ENCODE data around the gene ATRNL1. TPM values are rescaled to one million over a fixed set of nuclear protein-coding genes. Genes with fewer than 3 reads are reported as not detected.

Gene ATRNL1
- total and polyA plus RNA-seq, 4 donors = 0.40 to 26.9 (median 5.3) TPM

- Histone ChIP-seq H3K4me3 (ENCODE audit: low read depth in 1 of 3, low read length in 3 of 3) (no peak overlapping the region), H3K27ac (ENCODE audit: low read depth in 1 of 2, low read length in 2 of 2) (no peak overlapping the region), H3K9ac (ENCODE audit: low read depth in 1 of 2, low read length in 2 of 2) (no peak overlapping the region), H3K4me1 (ENCODE audit: control insufficient read depth in 4 of 4, insufficient read depth in 4 of 4, low read length in 3 of 4) (no peaks in the 10 kb centered on the region), H3K9me3 (ENCODE audit: control insufficient read depth in 4 of 4, low read length in 3 of 4) (no peaks in the 10 kb centered on the region), H3K27me3 (ENCODE audit: control insufficient read depth in 4 of 4, insufficient read depth in 4 of 4, low read length in 3 of 4) (no peaks in the 10 kb centered on the region), H3K36me3 (ENCODE audit: control insufficient read depth in 4 of 4, insufficient read depth in 3 of 4, low read depth in 1 of 4, low read length in 3 of 4) (no peaks in the 10 kb centered on the region)
- TF ChIP-seq CTCF (IDR thresholded peaks at IDR 0.05; ENCODE audit: low read depth, low read length, missing input control) (peak; percentile 28), FOXA2 (IDR thresholded peaks at IDR 0.05) (no peak), RAD21 (IDR thresholded peaks at IDR 0.05) (peak; percentile 66 to 70), EGR1 (IDR thresholded peaks at IDR 0.05; ENCODE audit: low read depth in 2 of 2) (no peak), YY1 (IDR thresholded peaks at IDR 0.05) (no peak)
- 19% methylated on average over 4 of the region's 4 CpGs for WGBS
- no peak for DNase-seq (ENCODE audit: low spot score)
Observed at GRCh38 chr10:115432188-115432819, 339.1 kb downstream of the ATRNL1 start.

- Histone ChIP-seq H3K9ac (ENCODE audit: low read depth in 1 of 2, low read length in 2 of 2) (no peak overlapping the region), H3K9me3 (ENCODE audit: control insufficient read depth in 4 of 4, low read length in 3 of 4) (no peaks in the 10 kb centered on the region), H3K4me1 (ENCODE audit: control insufficient read depth in 4 of 4, insufficient read depth in 4 of 4, low read length in 3 of 4) (no peaks in the 10 kb centered on the region), H3K27ac (ENCODE audit: low read depth in 1 of 2, low read length in 2 of 2) (no peak overlapping the region), H3K27me3 (ENCODE audit: control insufficient read depth in 4 of 4, insufficient read depth in 4 of 4, low read length in 3 of 4) (no peaks in the 10 kb centered on the region), H3K36me3 (ENCODE audit: control insufficient read depth in 4 of 4, insufficient read depth in 3 of 4, low read depth in 1 of 4, low read length in 3 of 4) (no peaks in the 10 kb centered on the region), H3K4me3 (ENCODE audit: low read depth in 1 of 3, low read length in 3 of 3) (no peak overlapping the region)
- 81% methylated on average over 3 of the region's 3 CpGs for WGBS
- DNase-seq (ENCODE audit: low spot score) = no peak
- no peak for TF ChIP-seq EGR1 (IDR thresholded peaks at IDR 0.05; ENCODE audit: low read depth in 2 of 2)
- no peak for TF ChIP-seq CTCF (IDR thresholded peaks at IDR 0.05; ENCODE audit: low read depth, low read length, missing input control)
- no peak for TF ChIP-seq HNF4G (IDR thresholded peaks at IDR 0.05)
- no peak for TF ChIP-seq FOXA1 (IDR thresholded peaks at IDR 0.05)
- no peak for TF ChIP-seq ZBTB33 (IDR thresholded peaks at IDR 0.05)
- no peak for TF ChIP-seq ATF3 (IDR thresholded peaks at IDR 0.05)
- no peak for TF ChIP-seq GABPA (IDR thresholded peaks at IDR 0.05 in 1 of 2, conservative IDR thresholded peaks at IDR 0.05 in 1 of 2)
- TF ChIP-seq FOXA2 (IDR thresholded peaks at IDR 0.05) = no peak
- TF ChIP-seq RXRA (IDR thresholded peaks at IDR 0.05) = no peak
- TF ChIP-seq HNF4A (conservative IDR thresholded peaks at IDR 0.05) = no peak
- no peak for TF ChIP-seq NR2F2 (IDR thresholded peaks at IDR 0.05)
- TF ChIP-seq RAD21 (IDR thresholded peaks at IDR 0.05) = no peak
- no peak for TF ChIP-seq YY1 (IDR thresholded peaks at IDR 0.05)
- TF ChIP-seq TAF1 (conservative IDR thresholded peaks at IDR 0.05) = no peak
- no peak for TF ChIP-seq REST (IDR thresholded peaks at IDR 0.05)
- TF ChIP-seq MAX (IDR thresholded peaks at IDR 0.05) = no peak
- TF ChIP-seq JUND (IDR thresholded peaks at IDR 0.05) = no peak
Observed at GRCh38 chr10:115436999-115437398, 343.8 kb downstream of the ATRNL1 start.

Measured in liver (tissue), 9 donors.